DMS153 treated with DMSO at 0.1 percent for 48 hours (cell line): ENCODE measurements around the gene PDE4DIP.
"Not testable (repeated sequence)": the region's sequence is repeated elsewhere in the genome, so short reads cannot be mapped to it uniquely, and the experiment has no call there.

Experiments
- DNase-seq: peaks from one replicate; lab custom pipeline; 2025; ENCODE audit not compliant: unreplicated experiment; lab: John Stamatoyannopoulos, UW

Gene PDE4DIP

DNA sequence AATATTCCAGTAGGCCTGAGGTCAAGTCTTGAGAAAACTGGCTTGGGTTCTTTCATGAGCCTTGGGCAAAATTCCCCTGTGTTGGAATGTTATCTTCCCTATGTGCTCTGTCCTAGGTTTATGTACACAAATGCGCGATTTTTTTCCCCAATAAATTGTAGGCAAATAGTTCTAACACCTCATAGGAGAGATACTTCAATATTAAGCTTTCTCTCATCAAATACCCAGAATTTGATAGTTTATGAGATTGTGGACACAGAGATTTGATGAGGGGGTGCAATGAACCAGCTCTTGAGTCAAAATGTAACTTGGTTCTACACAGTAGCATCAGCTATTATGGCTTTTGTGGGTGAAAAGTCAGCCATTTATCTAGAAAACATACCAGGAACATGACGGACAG, 220.4 kb downstream of the PDE4DIP start:
- DNase-seq = not testable (repeated sequence)

DNA sequence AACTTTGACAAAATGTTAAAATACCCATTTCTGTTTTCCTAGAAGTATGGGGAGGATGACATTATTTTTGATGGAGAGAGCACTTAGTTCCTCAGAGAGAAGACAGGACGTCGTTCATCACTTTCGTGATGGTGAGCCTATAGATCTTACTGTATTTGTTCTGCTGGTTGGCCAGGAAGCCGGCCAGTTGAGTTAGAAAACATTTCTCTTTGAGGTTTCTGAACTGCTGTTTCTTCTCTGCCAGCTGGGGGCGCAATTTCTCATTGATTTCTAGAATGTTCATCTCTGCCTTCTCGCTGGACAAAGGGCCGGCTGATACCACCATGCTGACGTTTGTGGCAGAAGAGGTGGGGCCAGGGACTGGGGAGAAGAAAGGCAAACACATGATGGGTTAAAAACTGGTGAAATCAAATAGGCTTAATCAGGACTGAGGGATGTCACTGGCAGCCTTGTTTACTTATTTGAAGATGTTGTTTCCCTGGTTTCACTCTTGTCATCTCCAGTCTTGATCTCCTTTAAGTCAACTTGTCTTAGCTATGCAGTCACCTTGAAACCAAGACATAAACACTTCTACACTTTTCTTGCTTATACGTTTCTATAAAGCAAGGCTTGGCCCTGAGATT, 231.4 kb downstream of the PDE4DIP start:
- not testable (repeated sequence) for DNase-seq
